ENCODE data around the gene MREG.
A peak's percentile ranks its signal among the peaks of the same experiment; 100 is the strongest.
"Not testable (repeated sequence)": the region's sequence is repeated elsewhere in the genome, so short reads cannot be mapped to it uniquely, and the experiment has no call there.

The MREG gene

GRCh38 chr2:215983581-215984351 lies 29.6 kb downstream of the MREG start:
- no peak for DNase-seq

- no peak for DNase-seq
Observed at GRCh38 chr2:215982465-215982875, 30.9 kb downstream of the MREG start.

- DNase-seq, result no peak
Observed at GRCh38 chr2:215981115-215981514, 32.2 kb downstream of the MREG start.

GRCh38 chr2:215979620-215980019 lies 33.7 kb downstream of the MREG start:
- peak in 1 of 2 donors; percentile 13 for DNase-seq

- DNase-seq, result no peak
Observed at GRCh38 chr2:215974700-215975429, 38.5 kb downstream of the MREG start.

GRCh38 chr2:215973954-215974699 lies 39.2 kb downstream of the MREG start:
- no peak for DNase-seq

GRCh38 chr2:215973145-215973792 lies 40.1 kb downstream of the MREG start:
- DNase-seq, result no peak

GRCh38 chr2:215971671-215972070 lies 41.7 kb downstream of the MREG start:
- no peak for DNase-seq

- not testable (repeated sequence) for DNase-seq
Observed at GRCh38 chr2:215970894-215971293, 42.5 kb downstream of the MREG start.

GRCh38 chr2:215970425-215970824 lies 42.9 kb downstream of the MREG start:
- DNase-seq, result no peak

GRCh38 chr2:215969131-215969841 lies 44.1 kb downstream of the MREG start:
- DNase-seq, result no peak

- DNase-seq, result no peak
Observed at GRCh38 chr2:215968499-215968898, 44.9 kb downstream of the MREG start.

- DNase-seq, result no peak
Observed at GRCh38 chr2:215967590-215968378, 45.6 kb downstream of the MREG start.

- no peak for DNase-seq
Observed at GRCh38 chr2:215966951-215967350, 46.4 kb downstream of the MREG start.

GRCh38 chr2:215966274-215966673 lies 47.1 kb downstream of the MREG start:
- DNase-seq, result no peak

GRCh38 chr2:215965532-215966165 lies 47.7 kb downstream of the MREG start:
- DNase-seq, result no peak

- DNase-seq, result no peak
Observed at GRCh38 chr2:215961981-215962380, 51.4 kb downstream of the MREG start.

GRCh38 chr2:215958257-215958656 lies 55.1 kb downstream of the MREG start:
- DNase-seq, result no peak

GRCh38 chr2:215957354-215958122 lies 55.8 kb downstream of the MREG start:
- DNase-seq, result not testable (repeated sequence)

Data from CD4-positive, alpha-beta T cell treated with Interleukin-4 for 1 hour (primary cell).